Measurements from ENCODE around the gene MAPK8IP2. TPM values are rescaled to one million over a fixed set of nuclear protein-coding genes. Genes with fewer than 3 reads are reported as not detected.
"Not testable (repeated sequence)": the region's sequence is repeated elsewhere in the genome, so short reads cannot be mapped to it uniquely, and the experiment has no call there.

The MAPK8IP2 gene
- total and polyA plus RNA-seq, 10 of the 15 experiments (the other 5 are each of a cell fraction or from before 2014, with no cell fraction given): 0.01 to 0.13 (median 0.06) TPM; not detected in 4

GRCh38 chr22:50635591-50635990 is 35.0 kb downstream of the MAPK8IP2 start:
- CTCF ChIA-PET: no interaction called here
- FAIRE-seq: no peak

DNA sequence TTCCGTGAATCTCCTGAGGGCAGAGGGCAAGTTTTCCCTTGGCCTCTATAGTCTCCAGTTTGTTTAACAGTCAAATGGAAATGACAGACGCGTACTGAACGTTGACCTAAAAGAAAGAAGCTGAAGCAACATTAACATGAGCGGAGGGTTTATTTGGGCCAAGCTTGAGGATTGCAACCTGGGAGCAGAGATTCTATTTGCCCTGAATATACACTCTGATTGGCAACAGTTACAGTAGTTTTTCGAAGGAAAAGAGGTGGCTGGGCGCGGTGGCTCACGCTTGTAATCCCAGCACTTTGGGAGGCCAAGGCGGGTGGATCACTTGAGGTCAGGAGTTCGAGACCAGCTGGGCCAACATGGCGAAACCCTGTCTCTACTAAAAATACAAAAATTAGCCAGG is 39.7 kb downstream of the MAPK8IP2 start:
- ATAC-seq; RAD21 ChIA-PET (ENCODE audit: unreplicated experiment); H3K4me2 ChIP-seq (ENCODE audit: control insufficient read depth, insufficient read depth); FAIRE-seq; in situ Hi-C loops (cut with MboI); H3K4me1 ChIP-seq (ENCODE audit: control insufficient read depth, insufficient read depth, low read length); H3K36me3 ChIP-seq (ENCODE audit: control insufficient read depth in 2 of 2, insufficient read depth in 2 of 2, low read length in 1 of 2); CTCF ChIA-PET; H3K79me2 ChIP-seq (ENCODE audit: control insufficient read depth, insufficient read depth, low read length); H3K9ac ChIP-seq (ENCODE audit: control insufficient read depth, insufficient read depth, low read length); H4K20me1 ChIP-seq (ENCODE audit: control insufficient read depth, insufficient read depth); H3K9me3 ChIP-seq (replicated peaks; ENCODE audit: control insufficient read depth, insufficient read depth, low read length); SMC1A ChIA-PET (ENCODE audit: uncharacterized antibody, unreplicated experiment); intact Hi-C loops (cut with micrococcal nuclease; ENCODE audit: unreplicated experiment); POLR2A ChIA-PET; H3K4me3 ChIP-seq; H3K27ac ChIP-seq (ENCODE audit: control insufficient read depth, insufficient read depth); BruUV-seq (replicated peaks); H2AFZ ChIP-seq (ENCODE audit: control insufficient read depth, low read depth, low read length); DNase-seq (ENCODE audit: low read depth, low spot score): not testable (repeated sequence)
- 55% methylated on average over 9 of the region's 12 CpGs for WGBS (ENCODE audit: insufficient coverage, insufficient replicate concordance, low lambda C conversion rate, missing lambda C conversion rate)
- H3K27me3 ChIP-seq (replicated peaks in 1 of 2; ENCODE audit: control insufficient read depth in 2 of 2, insufficient read depth in 2 of 2, low read length in 1 of 2): peaks cover 3 to 12% of the 10 kb centered on the region in 2 experiments; a peak in 1 of 4 replicates

More at GRCh38 chr22:50635591-50635990, 35.0 kb downstream of the MAPK8IP2 start:
- no peak for TF ChIP-seq ZBED1 (IDR thresholded peaks at IDR 0.05; ENCODE audit: borderline replicate concordance)
- no peak for TF ChIP-seq E4F1 (IDR thresholded peaks at IDR 0.05; ENCODE audit: borderline replicate concordance, partially characterized antibody)
- H3K79me2 ChIP-seq (ENCODE audit: control insufficient read depth, insufficient read depth, low read length): no peaks in the 10 kb centered on the region
- POLR2A ChIA-PET: no interaction called here
- H3K4me1 ChIP-seq (ENCODE audit: control insufficient read depth, insufficient read depth, low read length): no peaks in the 10 kb centered on the region
- in situ Hi-C loops (cut with MboI) (no loop called here), intact Hi-C loops (cut with micrococcal nuclease; ENCODE audit: unreplicated experiment) (no loop called here)
- H3K36me3 ChIP-seq (ENCODE audit: control insufficient read depth in 2 of 2, insufficient read depth in 2 of 2, low read length in 1 of 2): no peaks in the 10 kb centered on the region
- no peak overlapping the region for H2AFZ ChIP-seq (ENCODE audit: control insufficient read depth, low read depth, low read length)
- no peaks in the 10 kb centered on the region for H4K20me1 ChIP-seq (ENCODE audit: control insufficient read depth, insufficient read depth)
- ATAC-seq (no peak), DNase-seq (ENCODE audit: low read depth, low spot score) (no peak)
- no peak overlapping the region for H3K4me3 ChIP-seq
- H3K4me2 ChIP-seq (ENCODE audit: control insufficient read depth, insufficient read depth): no peak overlapping the region
- WGBS (ENCODE audit: insufficient coverage, insufficient replicate concordance, low lambda C conversion rate, missing lambda C conversion rate): 84% methylated on average over 11 of the region's 11 CpGs
- no peak overlapping the region for H3K9ac ChIP-seq (ENCODE audit: control insufficient read depth, insufficient read depth, low read length)
- SMC1A ChIA-PET (ENCODE audit: uncharacterized antibody, unreplicated experiment): no interaction called here
- RAD21 ChIA-PET (ENCODE audit: unreplicated experiment): no interaction called here
- no TSS peak for BruUV-seq (replicated peaks)
- H3K27me3 ChIP-seq (replicated peaks in 1 of 2; ENCODE audit: control insufficient read depth in 2 of 2, insufficient read depth in 2 of 2, low read length in 1 of 2): no peaks in the 10 kb centered on the region; a peak in 1 of 4 replicates
- no peak overlapping the region for H3K27ac ChIP-seq (ENCODE audit: control insufficient read depth, insufficient read depth)
- no peaks in the 10 kb centered on the region; the same call in 2 of the 3 replicates for H3K9me3 ChIP-seq (replicated peaks; ENCODE audit: control insufficient read depth, insufficient read depth, low read length)
